Spinal cord (tissue), 10 donors: Measurements from ENCODE around the gene ZNF207. TPM values are rescaled to one million over a fixed set of nuclear protein-coding genes. Genes with fewer than 3 reads are reported as not detected.

ENCODE experiments used
- DNase-seq, 6 donors: peaks; one replicate each; pipeline versions ENCODE4 v3.0.0 to v3.0.0-alpha.2; 2013 to 2015; ENCODE audit warnings: low spot score in 6 of 6, low read depth in 4 of 6
- H3K27ac ChIP-seq: one replicate; pipeline ENCODE4 v1.5.1; 2013; ENCODE audit warnings: low read depth, low read length, control low read depth
- H3K27me3 ChIP-seq: one replicate; pipeline ENCODE4 v1.6.1; 2013; ENCODE audit warnings: low read length; ENCODE audit not compliant: control insufficient read depth, insufficient read depth
- H3K36me3 ChIP-seq: one replicate; pipeline ENCODE4 v1.6.1; 2013; ENCODE audit warnings: low read length; ENCODE audit not compliant: control insufficient read depth, insufficient read depth
- H3K4me1 ChIP-seq: one replicate; pipeline ENCODE4 v1.6.1; 2013; ENCODE audit warnings: low read length; ENCODE audit not compliant: control insufficient read depth, insufficient read depth
- H3K4me3 ChIP-seq: one replicate; pipeline ENCODE4 v1.5.1; 2013; ENCODE audit warnings: low read depth, low read length, control low read depth
- H3K9me3 ChIP-seq: one replicate; pipeline ENCODE4 v1.6.1; 2013; ENCODE audit warnings: low read length; ENCODE audit not compliant: control insufficient read depth, insufficient read depth
- WGBS: methylation state at CpG from one replicate; pipeline ENCODE4 v1.1.5; 2013; ENCODE audit warnings: missing lambda C conversion rate; ENCODE audit not compliant: insufficient coverage; 5-methylcytosine and 5-hydroxymethylcytosine counted together
- polyA plus RNA-seq, 2 donors: library from polyadenylated mRNA; unstranded; fragments of 120-200 nt; gene quantifications; one replicate each; pipeline ENCODE4 v1.2.1, GENCODE V29; 2013; ENCODE audit not compliant: insufficient read length in 2 of 2
- total RNA-seq, 2 donors: library from RNA; depleted of rRNA in 1 of 2; stranded (reverse); fragments of 120-200 nt in 1 of 2; fragments of >200 nt in 1 of 2; gene quantifications; one replicate each; pipeline versions ENCODE4 v1.2.3 to v1.2.4, GENCODE V29; 2013 to 2014
- donor health status: healthy.

ZNF207 gene
- total and polyA plus RNA-seq, 4 donors: 124 to 156 (median 134) TPM

DNA sequence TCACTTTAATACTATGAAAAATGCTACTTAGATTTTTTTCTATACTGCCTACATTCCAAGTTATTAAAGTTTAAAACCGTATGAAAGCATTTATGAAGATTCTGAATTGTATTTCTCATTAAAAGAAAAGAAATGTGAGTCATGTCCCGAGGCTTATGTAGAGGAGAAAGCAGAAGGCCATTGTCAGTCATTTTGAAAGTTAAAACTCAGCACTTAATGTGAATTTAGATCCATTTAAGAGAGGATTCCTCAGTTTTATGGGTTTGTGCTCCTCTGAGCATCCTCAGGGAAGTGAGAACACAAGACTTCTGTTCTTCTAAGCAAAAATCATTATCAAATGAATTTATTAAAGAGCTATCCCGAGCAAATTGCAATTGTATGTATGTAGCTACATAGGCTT lies 19.8 kb upstream of the ZNF207 start:
- H3K27ac ChIP-seq: no peak overlapping the region
- peaks cover under 1% of the 10 kb centered on the region for H3K4me1 ChIP-seq
- no peak overlapping the region for H3K4me3 ChIP-seq
- no peaks in the 10 kb centered on the region for H3K9me3 ChIP-seq
- peaks cover 8% of the 10 kb centered on the region for H3K36me3 ChIP-seq
- peak in 1 of 6 donors; percentile 75 for DNase-seq
- no peaks in the 10 kb centered on the region for H3K27me3 ChIP-seq
- 60% methylated on average over 1 of the region's 3 CpGs for WGBS

DNA sequence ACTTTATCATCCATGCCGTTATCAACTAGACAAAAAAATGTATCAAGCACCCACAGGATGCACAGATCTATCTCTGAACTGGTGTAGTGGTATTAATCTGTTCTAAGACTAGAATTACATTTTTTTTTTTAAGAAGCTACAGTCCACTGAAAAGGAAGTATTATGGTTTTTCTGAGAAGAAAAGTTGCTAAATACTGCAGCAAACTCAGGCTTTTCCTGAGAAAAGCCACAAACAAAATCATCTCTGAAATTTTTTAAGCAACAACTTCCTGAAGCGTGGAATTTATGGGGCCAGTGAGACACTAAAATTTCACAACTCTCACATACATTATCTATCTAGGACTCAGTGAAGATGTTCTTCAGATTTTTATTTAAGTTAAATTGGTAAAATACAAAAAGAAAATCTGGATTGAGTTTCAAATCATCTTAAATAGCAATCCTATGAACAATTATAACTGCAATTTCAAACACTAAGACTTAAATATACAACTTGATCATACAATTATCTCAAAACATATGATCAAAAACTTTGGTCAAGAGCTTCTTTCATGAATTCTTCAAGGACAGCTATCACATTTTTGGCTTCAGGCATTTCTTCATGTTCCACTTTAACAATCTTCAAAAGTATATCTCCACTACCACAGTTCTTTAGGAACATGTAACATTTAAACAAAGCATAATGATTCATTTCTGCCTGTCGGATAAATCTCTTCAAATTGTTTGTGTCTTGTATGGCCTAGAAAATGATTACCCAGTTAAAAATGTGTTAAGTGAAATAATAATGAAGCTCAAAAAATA lies 18.5 kb upstream of the ZNF207 start:
- no peak overlapping the region for H3K4me3 ChIP-seq
- H3K27me3 ChIP-seq: no peaks in the 10 kb centered on the region
- no peaks in the 10 kb centered on the region for H3K9me3 ChIP-seq
- DNase-seq: no peak
- H3K27ac ChIP-seq: no peak overlapping the region
- no peaks in the 10 kb centered on the region for H3K4me1 ChIP-seq
- peaks cover 12% of the 10 kb centered on the region for H3K36me3 ChIP-seq
- WGBS: 80% methylated on average over 1 of the region's 3 CpGs

DNA sequence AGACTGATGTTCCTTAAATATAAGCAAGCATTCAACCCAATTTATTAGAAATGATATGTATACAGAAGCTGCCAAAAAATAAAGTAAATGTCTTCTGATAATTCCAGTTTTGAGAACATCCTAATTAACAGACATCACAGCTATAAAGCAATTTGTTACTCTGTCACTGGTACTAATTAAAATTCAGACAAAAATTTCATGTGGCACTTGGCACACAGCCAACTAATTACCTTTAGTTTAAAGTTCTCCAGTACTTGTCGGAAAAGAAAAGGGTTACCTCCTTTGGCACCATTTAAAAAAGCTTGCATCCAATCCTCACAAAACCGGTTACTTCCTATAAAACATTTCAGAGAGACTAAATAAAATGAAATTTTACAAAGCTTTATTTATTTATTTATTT lies 16.8 kb upstream of the ZNF207 start:
- Histone ChIP-seq H3K9me3 (no peaks in the 10 kb centered on the region), H3K27ac (no peak overlapping the region), H3K4me3 (no peak overlapping the region), H3K36me3 (peaks cover 27% of the 10 kb centered on the region), H3K27me3 (no peaks in the 10 kb centered on the region), H3K4me1 (no peaks in the 10 kb centered on the region)
- no peak for DNase-seq
- no CpG with 5 or more reads among the region's 2 CpGs for WGBS

DNA sequence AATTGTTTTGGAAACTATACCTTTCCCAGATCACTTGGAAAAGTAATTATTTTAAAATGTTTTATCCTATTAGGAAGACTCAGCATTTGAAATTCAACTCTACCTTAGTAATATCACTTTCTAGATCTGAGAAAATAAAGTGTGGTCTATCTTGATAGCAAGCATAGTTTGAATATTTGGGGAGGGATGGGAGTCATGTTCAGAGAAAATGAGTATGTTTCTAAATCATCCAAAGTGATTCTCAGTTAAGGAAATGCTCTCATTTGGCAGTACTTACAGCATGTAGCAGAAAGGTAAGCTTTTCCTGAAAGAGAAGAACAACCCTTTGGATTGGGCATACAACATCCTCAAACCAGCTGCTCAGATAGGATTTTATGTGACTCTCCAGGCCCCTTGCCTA lies 14.9 kb upstream of the ZNF207 start:
- H3K36me3 ChIP-seq: peaks cover 29% of the 10 kb centered on the region
- H3K4me1 ChIP-seq: no peaks in the 10 kb centered on the region
- H3K27ac ChIP-seq: no peak overlapping the region
- no peak for DNase-seq
- H3K27me3 ChIP-seq: no peaks in the 10 kb centered on the region
- no peak overlapping the region for H3K4me3 ChIP-seq
- H3K9me3 ChIP-seq: no peaks in the 10 kb centered on the region

DNA sequence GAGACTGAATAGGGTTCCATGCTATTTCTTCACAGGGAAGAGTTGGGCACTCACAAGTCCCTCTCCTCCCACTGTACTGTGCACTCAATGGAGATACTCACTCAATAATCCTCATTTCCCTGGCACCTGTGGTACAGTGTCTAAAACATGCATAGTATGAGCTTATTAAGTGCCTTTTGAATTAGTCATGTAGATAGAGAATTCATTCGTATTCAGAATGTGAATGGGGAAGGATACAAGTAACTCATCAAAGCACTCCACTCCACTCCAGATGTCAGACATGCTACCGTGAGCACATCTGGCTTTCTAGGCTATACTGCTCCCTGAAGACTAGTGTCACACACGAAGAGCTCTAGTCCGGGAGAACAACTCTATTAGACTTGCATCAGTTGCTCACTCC lies 14.3 kb upstream of the ZNF207 start:
- peaks cover 2% of the 10 kb centered on the region for H3K4me1 ChIP-seq
- H3K27me3 ChIP-seq: no peaks in the 10 kb centered on the region
- no peak overlapping the region for H3K27ac ChIP-seq
- WGBS: no CpG with 5 or more reads among the region's 4 CpGs
- peak in 1 of 6 donors; percentile 86 for DNase-seq
- peaks cover 29% of the 10 kb centered on the region for H3K36me3 ChIP-seq
- no peak overlapping the region for H3K4me3 ChIP-seq
- H3K9me3 ChIP-seq: no peaks in the 10 kb centered on the region

DNA sequence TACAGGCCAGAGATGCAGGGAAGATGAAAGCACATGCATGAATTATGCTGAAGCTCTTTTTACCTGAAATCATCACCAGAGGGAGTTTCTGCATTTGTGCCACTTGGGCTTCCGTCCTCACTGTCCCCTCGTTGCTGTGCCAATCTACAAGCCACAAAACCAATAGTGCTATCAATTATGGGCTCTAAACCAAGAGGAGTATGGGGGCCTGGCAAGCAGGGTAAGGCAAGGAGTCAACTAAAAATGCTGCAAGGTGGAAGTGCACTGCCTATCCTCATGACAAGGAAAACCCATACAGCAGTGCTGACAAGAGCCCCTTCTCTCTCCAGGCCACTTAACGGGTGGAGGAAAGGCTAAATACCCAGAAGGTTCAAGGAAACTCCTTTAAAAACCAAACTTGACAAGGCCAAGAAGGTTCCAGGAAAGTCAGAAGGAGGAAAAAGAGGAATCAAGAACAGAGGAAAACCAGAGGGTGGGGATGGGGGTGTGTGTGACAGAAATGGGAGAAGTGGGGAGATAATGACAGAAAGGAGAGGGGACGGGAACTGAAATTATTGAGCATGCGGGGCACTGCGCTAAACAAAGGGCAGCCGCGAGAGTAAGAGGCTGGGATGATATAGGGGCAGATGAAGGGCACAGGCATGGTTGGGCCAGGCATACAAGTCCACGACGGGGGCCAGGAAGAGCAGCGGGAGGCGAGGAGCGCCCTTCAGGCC lies 8.7 kb upstream of the ZNF207 start:
- DNase-seq: peak in 2 of 6 donors; percentile 67 to 79
- H3K9me3 ChIP-seq: no peaks in the 10 kb centered on the region
- H3K4me1 ChIP-seq: peaks cover 12% of the 10 kb centered on the region
- peak overlapping the region; percentile 48 for H3K27ac ChIP-seq
- 3% methylated on average over 8 of the region's 13 CpGs for WGBS
- peak overlapping the region; percentile 67 for H3K4me3 ChIP-seq
- H3K27me3 ChIP-seq: no peaks in the 10 kb centered on the region
- H3K36me3 ChIP-seq: peaks cover 18% of the 10 kb centered on the region

GRCh38 chr17:32341857-32342602 lies 7.9 kb upstream of the ZNF207 start, which contains the start of gene C17orf75:
C17orf75 (minus strand) TSS chr17:32342173; CDS start chr17:32342139, 34 bp downstream.
- DNase-seq: peak; percentile 59 to 94 (median 66)
- H3K4me1 ChIP-seq: peaks cover 12% of the 10 kb centered on the region
- H3K27me3 ChIP-seq: no peaks in the 10 kb centered on the region
- peak within 1 kb of the TSS; percentile 67 for H3K4me3 ChIP-seq
- H3K9me3 ChIP-seq: no peaks in the 10 kb centered on the region
- H3K36me3 ChIP-seq: peaks cover 13% of the 10 kb centered on the region
- WGBS: 0% methylated on average over 36 of the region's 47 CpGs
- H3K27ac ChIP-seq: peak within 1 kb of the TSS; percentile 85

DNA sequence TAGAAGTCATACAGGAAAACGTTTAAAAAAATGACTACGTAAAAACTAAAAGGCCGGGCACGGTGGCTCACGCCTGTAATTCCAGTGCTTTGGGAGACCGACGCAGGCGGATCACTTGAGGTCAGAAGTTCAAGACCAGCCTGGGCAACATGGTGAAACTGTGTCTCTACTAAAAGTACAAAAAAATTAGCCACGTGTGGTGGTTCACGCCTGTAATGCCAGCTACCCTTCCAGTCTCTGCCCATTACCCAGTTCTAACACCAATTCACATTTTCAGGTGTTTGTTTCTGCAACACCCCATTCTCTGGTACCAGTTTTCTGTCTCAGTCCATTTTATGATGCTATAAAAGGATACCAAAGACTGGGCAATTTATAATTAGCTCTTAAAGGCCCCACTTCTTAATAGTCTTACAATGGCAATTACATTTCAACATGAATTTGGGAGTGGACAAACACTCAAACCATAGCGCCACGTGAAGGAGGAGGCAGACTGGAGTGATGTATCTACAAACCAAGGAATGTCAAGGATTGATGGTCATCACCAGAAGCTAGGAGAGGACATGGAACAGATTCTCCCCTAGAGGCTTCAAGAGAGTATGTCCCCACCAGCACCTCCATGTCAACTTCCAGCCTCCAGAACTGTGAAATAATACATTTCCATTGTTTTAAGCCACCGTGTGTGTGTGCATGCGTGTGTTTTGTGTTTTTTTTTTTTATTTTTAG lies 7.2 kb upstream of the ZNF207 start:
- 60% methylated on average over 8 of the region's 14 CpGs for WGBS
- no peak for DNase-seq
- Histone ChIP-seq H3K9me3 (no peaks in the 10 kb centered on the region), H3K27ac (peak overlapping the region; percentile 85), H3K4me1 (peaks cover 12% of the 10 kb centered on the region), H3K27me3 (no peaks in the 10 kb centered on the region), H3K36me3 (peaks cover 6% of the 10 kb centered on the region), H3K4me3 (peak overlapping the region; percentile 67)

GRCh38 chr17:32345951-32346600 lies 3.9 kb upstream of the ZNF207 start:
- H3K4me1 ChIP-seq: peaks cover 19% of the 10 kb centered on the region
- H3K9me3 ChIP-seq: no peaks in the 10 kb centered on the region
- no peak overlapping the region for H3K4me3 ChIP-seq
- H3K36me3 ChIP-seq: no peaks in the 10 kb centered on the region
- no peak for DNase-seq
- no peaks in the 10 kb centered on the region for H3K27me3 ChIP-seq
- no peak overlapping the region for H3K27ac ChIP-seq
- 91% methylated on average over 10 of the region's 11 CpGs for WGBS
